H1 (cell line): ENCODE data around the gene CFAP74.

ENCODE experiments used
- BCL11A ChIP-seq, 2 experiments: IDR thresholded peaks; one replicate each; pipeline ENCODE4 v1.6.1; 2011; ENCODE audit warnings: low read depth in 2 of 2, low read length in 2 of 2, mild to moderate bottlenecking in 2 of 2
- CHD1 ChIP-seq: IDR thresholded peaks from 2 replicates; pipeline ENCODE4 v1.6.1; 2012; ENCODE audit warnings: low read depth, low read length, improper control_type of control experiment
- CREB1 ChIP-seq: IDR thresholded peaks from 2 replicates; pipeline ENCODE4 v1.6.1; 2012; ENCODE audit warnings: inconsistent platforms
- CTCF ChIP-seq, 3 experiments: IDR thresholded peaks; 1 replicate in 2 of 3; 2 replicates in 1 of 3; pipeline versions ENCODE4 v1.5.1 to v1.6.1; 2011; ENCODE audit warnings: low read length in 3 of 3, mild to moderate bottlenecking in 3 of 3, inconsistent platforms in 2 of 3, low read depth in 1 of 3, moderate library complexity in 1 of 3; ENCODE audit not compliant: insufficient read depth in 1 of 3; ENCODE audit errors: control extremely low read depth in 1 of 3
- EP300 ChIP-seq, 2 experiments: IDR thresholded peaks; 1 replicate in 1 of 2; 2 replicates in 1 of 2; pipeline ENCODE4 v1.6.1; 2011 to 2012; ENCODE audit warnings: low read depth in 2 of 2, low read length in 2 of 2, mild to moderate bottlenecking in 2 of 2, borderline replicate concordance in 1 of 2, inconsistent platforms in 1 of 2, moderate library complexity in 1 of 2
- EZH2 ChIP-seq: fragments of 200-600 bp; sonication (generic); IDR thresholded peaks from 2 replicates; pipeline ENCODE4 v1.7.1; 2012; ENCODE audit warnings: low read depth, mild to moderate bottlenecking, moderate library complexity, low read length, inconsistent platforms; ENCODE audit not compliant: severe bottlenecking

DNA sequence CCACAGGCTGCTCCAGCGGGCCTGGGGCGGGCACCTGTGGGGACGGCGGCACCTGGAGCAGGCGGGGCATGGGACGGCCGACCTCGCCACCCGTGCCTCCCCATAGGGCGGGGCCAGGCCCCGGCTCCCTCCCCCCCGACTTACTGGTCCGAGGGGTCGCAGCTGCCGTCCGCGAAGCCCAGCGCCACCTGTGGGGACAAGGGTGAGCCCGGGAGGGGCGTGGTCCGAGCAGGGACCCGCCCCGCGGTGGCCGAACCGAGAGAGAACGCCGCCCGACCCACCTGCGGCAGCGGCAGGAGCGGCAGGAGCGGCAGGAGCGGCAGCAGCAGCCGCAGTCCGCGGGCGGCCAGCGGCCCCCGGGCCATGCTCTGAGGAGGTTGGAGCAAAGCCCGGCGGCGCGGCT is 84.7 kb downstream of the CFAP74 start, which contains the start of gene TMEM52:
- TF ChIP-seq CTCF (IDR thresholded peaks at IDR 0.05; ENCODE audit: control extremely low read depth in 1 of 3, insufficient read depth in 1 of 3, low read depth in 1 of 3, low read length in 3 of 3) (no peak), EP300 (IDR thresholded peaks at IDR 0.05; ENCODE audit: borderline replicate concordance in 1 of 2, low read depth in 2 of 2, low read length in 2 of 2) (no peak), CREB1 (no peak), BCL11A (IDR thresholded peaks at IDR 0.05; ENCODE audit: low read depth in 2 of 2, low read length in 2 of 2) (no peak), EZH2 (no peak), CHD1 (no peak)
